ENCODE measurements around the gene TBC1D3B. TPM values are rescaled to one million over a fixed set of nuclear protein-coding genes. Genes with fewer than 3 reads are reported as not detected.

The TBC1D3B gene
- total and polyA plus RNA-seq, 2 donors (not counting 3 experiments of a cell fraction or from before 2014, with no cell fraction given): 0.81 to 3.3 TPM

- Histone ChIP-seq H3K79me2 (ENCODE audit: control insufficient read depth, insufficient read depth, low read length) (no peaks in the 10 kb centered on the region), H3K4me1 (ENCODE audit: control insufficient read depth, extremely low read depth, insufficient read depth, low read length) (no peaks in the 10 kb centered on the region), H3K4me3 (replicated peaks in 1 of 3; ENCODE audit: insufficient read depth in 1 of 3, low read depth in 1 of 3, low read length in 3 of 3) (no peak overlapping the region), H3K9me3 (replicated peaks; ENCODE audit: control insufficient read depth, insufficient read depth, low read length) (no peaks in the 10 kb centered on the region), H3K9me1 (replicated peaks; ENCODE audit: control insufficient read depth, extremely low read depth, insufficient read depth, low read length) (no peaks in the 10 kb centered on the region), H3K9ac (replicated peaks; ENCODE audit: extremely low read depth, insufficient read depth, low read length) (no peak overlapping the region), H4K20me1 (replicated peaks; ENCODE audit: control insufficient read depth, extremely low read depth, insufficient read depth, low read length) (no peaks in the 10 kb centered on the region), H2AFZ (ENCODE audit: low read depth, low read length) (no peak overlapping the region), H3K27ac (ENCODE audit: insufficient read depth, low read depth, low read length) (no peak overlapping the region), H3K36me3 (ENCODE audit: control insufficient read depth in 2 of 2, extremely low read depth in 1 of 2, insufficient read depth in 2 of 2, low read length in 2 of 2) (no peaks in the 10 kb centered on the region), H3K4me2 (ENCODE audit: insufficient read depth, low read length) (no peak overlapping the region), H3K27me3 (ENCODE audit: control insufficient read depth in 2 of 2, insufficient read depth in 2 of 2, low read length in 2 of 2) (peaks cover 7 to 8% of the 10 kb centered on the region in 2 experiments)
- POLR2A ChIA-PET: interaction anchor here (0.7 kb wide), 1 partner anchor 183 kb away, joined by 4 read pairs; no protein-coding TSS in a partner anchor
- FAIRE-seq: no peak
- peak; percentile 67 for DNase-seq (ENCODE audit: low read depth, low spot score)
- dilution Hi-C loops (cut with MboI; ENCODE audit: extremely low pct_ligation_motif_present, low sequenced_read_pairs) (no loop called here), intact Hi-C loops (cut with micrococcal nuclease) (loop anchor here (1.0 kb wide), 3 partner anchors 76 to 299 kb away; no protein-coding TSS in a partner anchor)
- CTCF ChIA-PET: interaction anchor here (0.7 to 7.5 kb wide), 19 partner anchors 13 to 334 kb away, joined by 3 to 154 read pairs (median 6); no protein-coding TSS in a partner anchor
- TF ChIP-seq JUN (IDR thresholded peaks at IDR 0.05; ENCODE audit: borderline replicate concordance, insufficient read depth, insufficient read length, low read depth): no peak
- peak; percentile 93 to 99 for TF ChIP-seq CTCF (IDR thresholded peaks at IDR 0.05; ENCODE audit: extremely low read depth in 1 of 2, insufficient read depth in 1 of 2, low read depth in 1 of 2, low read length in 2 of 2)
- BruUV-seq (replicated peaks): no TSS peak
Observed at GRCh38 chr17:36148559-36149295, 27.7 kb downstream of the TBC1D3B start.

- no peak for TF ChIP-seq GATA2 (IDR thresholded peaks at IDR 0.05; ENCODE audit: insufficient read depth, insufficient read length, low read depth, low read length)
- TF ChIP-seq MAX (IDR thresholded peaks at IDR 0.05; ENCODE audit: insufficient read depth, insufficient read length): no peak
- no peak for TF ChIP-seq FOS (IDR thresholded peaks at IDR 0.05; ENCODE audit: borderline replicate concordance, insufficient read depth, low read length)
- no peak for TF ChIP-seq CTCF (IDR thresholded peaks at IDR 0.05; ENCODE audit: extremely low read depth in 1 of 2, insufficient read depth in 1 of 2, low read depth in 1 of 2, low read length in 2 of 2)
- TF ChIP-seq MYC (IDR thresholded peaks at IDR 0.05; ENCODE audit: low read depth, low read length): no peak
- no peak for TF ChIP-seq JUN (IDR thresholded peaks at IDR 0.05; ENCODE audit: borderline replicate concordance, insufficient read depth, insufficient read length, low read depth)
- intact Hi-C loops (cut with micrococcal nuclease): no loop called here
- DNase-seq (ENCODE audit: low read depth, low spot score) (no peak), FAIRE-seq (no peak)
- Histone ChIP-seq H3K4me2 (ENCODE audit: insufficient read depth, low read length) (no peak overlapping the region), H3K4me3 (replicated peaks in 1 of 3; ENCODE audit: insufficient read depth in 1 of 3, low read depth in 1 of 3, low read length in 3 of 3) (no peak overlapping the region), H2AFZ (ENCODE audit: low read depth, low read length) (no peak overlapping the region), H3K27me3 (ENCODE audit: control insufficient read depth in 2 of 2, insufficient read depth in 2 of 2, low read length in 2 of 2) (peaks cover 7 to 8% of the 10 kb centered on the region in 2 experiments), H4K20me1 (replicated peaks; ENCODE audit: control insufficient read depth, extremely low read depth, insufficient read depth, low read length) (no peaks in the 10 kb centered on the region), H3K27ac (ENCODE audit: insufficient read depth, low read depth, low read length) (no peak overlapping the region), H3K4me1 (ENCODE audit: control insufficient read depth, extremely low read depth, insufficient read depth, low read length) (no peaks in the 10 kb centered on the region), H3K9ac (replicated peaks; ENCODE audit: extremely low read depth, insufficient read depth, low read length) (no peak overlapping the region), H3K9me3 (replicated peaks; ENCODE audit: control insufficient read depth, insufficient read depth, low read length) (no peaks in the 10 kb centered on the region), H3K79me2 (ENCODE audit: control insufficient read depth, insufficient read depth, low read length) (no peaks in the 10 kb centered on the region), H3K36me3 (ENCODE audit: control insufficient read depth in 2 of 2, extremely low read depth in 1 of 2, insufficient read depth in 2 of 2, low read length in 2 of 2) (no peaks in the 10 kb centered on the region), H3K9me1 (replicated peaks; ENCODE audit: control insufficient read depth, extremely low read depth, insufficient read depth, low read length) (no peaks in the 10 kb centered on the region)
- no TSS peak for BruUV-seq (replicated peaks)
- CTCF ChIA-PET: interaction anchor here (1.2 to 7.5 kb wide), 6 partner anchors 74 to 299 kb away, joined by 3 to 154 read pairs (median 19); no protein-coding TSS in a partner anchor
- dilution Hi-C loops (cut with MboI; ENCODE audit: extremely low pct_ligation_motif_present, low sequenced_read_pairs): no loop called here
- POLR2A ChIA-PET: no interaction called here
Observed at GRCh38 chr17:36147601-36148000, 28.8 kb downstream of the TBC1D3B start.

All from endothelial cell of umbilical vein (primary cell).